ENCODE measurements around the gene GPC6. TPM values are rescaled to one million over a fixed set of nuclear protein-coding genes. Genes with fewer than 3 reads are reported as not detected.

Gene GPC6
- polyA plus RNA-seq, 1 donor from 2014 or later: 9.0 TPM

GRCh38 chr13:94079876-94080275 is 853.3 kb downstream of the GPC6 start:
- Histone ChIP-seq H3K4me3 (ENCODE audit: low read length) (no peak overlapping the region), H3K36me3 (ENCODE audit: insufficient read depth, low read length) (no peaks in the 10 kb centered on the region), H3K4me2 (ENCODE audit: low read length) (no peak overlapping the region), H3K9ac (ENCODE audit: low read length) (no peak overlapping the region), H3F3A (ENCODE audit: insufficient read depth, low read length, poor library complexity, severe bottlenecking) (no peaks in the 10 kb centered on the region), H2AFZ (ENCODE audit: low read depth, low read length) (no peak overlapping the region), H3K27me3 (ENCODE audit: insufficient read depth, low read depth, low read length) (no peaks in the 10 kb centered on the region), H3K9me2 (ENCODE audit: insufficient read depth, low read length) (no peaks in the 10 kb centered on the region), H4K20me1 (ENCODE audit: insufficient read depth) (no peaks in the 10 kb centered on the region), H3K79me2 (replicated peaks; ENCODE audit: insufficient read depth, low read length) (no peaks in the 10 kb centered on the region), H3K9me3 (ENCODE audit: low read length) (peaks cover 9% of the 10 kb centered on the region), H3K27ac (ENCODE audit: low read length) (no peak overlapping the region)
- TF ChIP-seq SMC3 (conservative IDR thresholded peaks at IDR 0.05; ENCODE audit: poor library complexity): no peak
- no peak for TF ChIP-seq TAF1 (IDR thresholded peaks at IDR 0.05; ENCODE audit: low read depth)
- no peak for TF ChIP-seq EZH2 (IDR thresholded peaks at IDR 0.05; ENCODE audit: borderline replicate concordance, insufficient read depth, low read length, poor library complexity, severe bottlenecking)

GRCh38 chr13:94080527-94080926 is 853.9 kb downstream of the GPC6 start:
- Histone ChIP-seq H3K9me2 (ENCODE audit: insufficient read depth, low read length) (no peaks in the 10 kb centered on the region), H3F3A (ENCODE audit: insufficient read depth, low read length, poor library complexity, severe bottlenecking) (no peaks in the 10 kb centered on the region), H3K27ac (ENCODE audit: low read length) (no peak overlapping the region), H3K79me2 (replicated peaks; ENCODE audit: insufficient read depth, low read length) (no peaks in the 10 kb centered on the region), H3K4me3 (ENCODE audit: low read length) (no peak overlapping the region), H3K9me3 (ENCODE audit: low read length) (peaks cover 9% of the 10 kb centered on the region), H3K9ac (ENCODE audit: low read length) (no peak overlapping the region), H4K20me1 (ENCODE audit: insufficient read depth) (no peaks in the 10 kb centered on the region), H3K27me3 (ENCODE audit: insufficient read depth, low read depth, low read length) (no peaks in the 10 kb centered on the region), H2AFZ (ENCODE audit: low read depth, low read length) (no peak overlapping the region), H3K4me2 (ENCODE audit: low read length) (no peak overlapping the region), H3K36me3 (ENCODE audit: insufficient read depth, low read length) (no peaks in the 10 kb centered on the region)
- TF ChIP-seq TAF1 (IDR thresholded peaks at IDR 0.05; ENCODE audit: low read depth): no peak
- TF ChIP-seq MXI1 (conservative IDR thresholded peaks at IDR 0.05; ENCODE audit: poor library complexity, severe bottlenecking): no peak
- TF ChIP-seq EZH2 (IDR thresholded peaks at IDR 0.05; ENCODE audit: borderline replicate concordance, insufficient read depth, low read length, poor library complexity, severe bottlenecking): no peak
- TF ChIP-seq POLR2AphosphoS5 (IDR thresholded peaks at IDR 0.05): no peak
- TF ChIP-seq CTCF (IDR thresholded peaks at IDR 0.05; ENCODE audit: poor library complexity, severe bottlenecking): no peak

GRCh38 chr13:94087100-94087499 is 860.5 kb downstream of the GPC6 start:
- H3K4me2 ChIP-seq (ENCODE audit: low read length): no peak overlapping the region
- H3K27me3 ChIP-seq (ENCODE audit: insufficient read depth, low read depth, low read length): no peaks in the 10 kb centered on the region

More at GRCh38 chr13:94087100-94087499, 860.5 kb downstream of the GPC6 start:
- H3F3A ChIP-seq (ENCODE audit: insufficient read depth, low read length, poor library complexity, severe bottlenecking): no peaks in the 10 kb centered on the region
- H3K9me3 ChIP-seq (ENCODE audit: low read length): no peaks in the 10 kb centered on the region
- H3K4me3 ChIP-seq (ENCODE audit: low read length): no peak overlapping the region
- H3K9ac ChIP-seq (ENCODE audit: low read length): no peak overlapping the region
- H3K36me3 ChIP-seq (ENCODE audit: insufficient read depth, low read length): no peaks in the 10 kb centered on the region
- TF ChIP-seq CTCF (IDR thresholded peaks at IDR 0.05; ENCODE audit: poor library complexity, severe bottlenecking) (no peak), MXI1 (conservative IDR thresholded peaks at IDR 0.05; ENCODE audit: poor library complexity, severe bottlenecking) (no peak), TAF1 (IDR thresholded peaks at IDR 0.05; ENCODE audit: low read depth) (no peak), EZH2 (IDR thresholded peaks at IDR 0.05; ENCODE audit: borderline replicate concordance, insufficient read depth, low read length, poor library complexity, severe bottlenecking) (no peak), REST (IDR thresholded peaks at IDR 0.05; ENCODE audit: borderline replicate concordance) (no peak), SMC3 (conservative IDR thresholded peaks at IDR 0.05; ENCODE audit: poor library complexity) (no peak), EP300 (conservative IDR thresholded peaks at IDR 0.05; ENCODE audit: poor library complexity, severe bottlenecking) (no peak), RAD21 (conservative IDR thresholded peaks at IDR 0.05) (no peak), POLR2AphosphoS5 (IDR thresholded peaks at IDR 0.05) (no peak)
- no peaks in the 10 kb centered on the region for H3K9me2 ChIP-seq (ENCODE audit: insufficient read depth, low read length)
- H3K27ac ChIP-seq (ENCODE audit: low read length): no peak overlapping the region
- H4K20me1 ChIP-seq (ENCODE audit: insufficient read depth): no peaks in the 10 kb centered on the region
- no peak overlapping the region for H2AFZ ChIP-seq (ENCODE audit: low read depth, low read length)
- H3K79me2 ChIP-seq (replicated peaks; ENCODE audit: insufficient read depth, low read length): no peaks in the 10 kb centered on the region

All from neural cell (in vitro differentiated cells).